Left colon (tissue), 2 donors: ENCODE measurements around the gene RPL10L. TPM values are rescaled to one million over a fixed set of nuclear protein-coding genes. Genes with fewer than 3 reads are reported as not detected.
A peak's percentile ranks its signal among the peaks of the same experiment; 100 is the strongest.

ENCODE experiments used
- ATAC-seq: fragments of 200-7000 bp; cut with Tn5 transposase; one replicate; pipeline ENCODE4 v1.9.1; 2020; ENCODE audit warnings: mild to moderate bottlenecking, moderate library complexity
- DNase-seq, 2 donors: peaks; one replicate each; pipeline ENCODE4 v3.0.0-alpha.2; 2020
- intact Hi-C, 2 donors: fragments of 100-400 bp; cut with DNase I in 1 of 2; cut with micrococcal nuclease in 1 of 2; formaldehyde crosslinking; loops; one replicate each; pipeline versions ENCODE4 v1.11.2 to v1.14.0; 2022; cut with DNase I, micrococcal nuclease
- long read RNA-seq: library from polyadenylated mRNA; unstranded; transcript quantifications from one replicate; pipeline ENCODE4 v2.0.0, GENCODE V29; 2021
- total RNA-seq, 2 donors: library from RNA; stranded (reverse); fragmentation: NEBNext Ultra II Directional; extraction: Animal tissue kit (Norgen Biotek cat#: 25700); gene quantifications; one replicate each; pipeline ENCODE4 v1.2.1, GENCODE V29; 2021
- donor health status: DM: no; HTN: no; CAD: no.
- donor health status: DM: yes; HTN: yes; CAD: no.

The RPL10L gene
- total RNA-seq: 1 to 10 TPM; 9.6 TPM
- long read RNA-seq, partial matches to known transcripts: 1 of 4 reads
- long read RNA-seq, other reads (novel, unspliced or antisense): 2 of 4 reads

DNA sequence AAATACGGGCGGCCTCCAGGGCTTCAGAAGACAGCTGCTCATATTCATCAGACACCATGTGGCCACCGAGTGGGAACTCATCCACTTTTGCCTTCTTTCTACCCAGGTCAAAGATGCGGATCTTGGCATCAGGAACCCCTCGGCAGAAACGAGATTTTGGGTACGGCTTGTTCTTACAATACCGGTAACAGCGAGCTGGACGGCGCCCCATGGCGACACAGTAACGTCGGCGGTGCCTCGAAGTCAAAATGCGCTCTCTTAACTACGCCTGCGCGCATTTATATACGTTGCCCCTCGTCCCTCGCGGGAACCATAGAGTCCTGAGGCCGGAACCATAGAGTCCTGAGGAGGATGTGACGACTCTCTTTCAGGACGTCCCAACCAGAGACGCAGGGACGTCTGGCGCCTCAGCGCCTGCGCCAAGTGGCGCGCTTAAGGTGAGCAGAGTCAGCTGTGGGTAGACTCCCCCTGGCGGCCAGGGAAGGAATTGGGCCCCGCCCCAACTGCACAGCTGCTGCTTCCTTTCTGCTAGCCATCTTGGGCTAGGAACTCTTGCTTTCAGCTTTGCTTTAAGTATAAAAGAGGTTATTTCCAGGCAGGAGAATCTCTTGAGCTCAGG lies at the start of gene RPL10L:
Gene RPL10L, minus strand, starts transcription at position 256 of the 619 bp plus-strand sequence. Its CDS starts 45 bp downstream, at position 211.
- intact Hi-C loops: no loop called here
- ATAC-seq (no peak), DNase-seq (no peak)

DNA sequence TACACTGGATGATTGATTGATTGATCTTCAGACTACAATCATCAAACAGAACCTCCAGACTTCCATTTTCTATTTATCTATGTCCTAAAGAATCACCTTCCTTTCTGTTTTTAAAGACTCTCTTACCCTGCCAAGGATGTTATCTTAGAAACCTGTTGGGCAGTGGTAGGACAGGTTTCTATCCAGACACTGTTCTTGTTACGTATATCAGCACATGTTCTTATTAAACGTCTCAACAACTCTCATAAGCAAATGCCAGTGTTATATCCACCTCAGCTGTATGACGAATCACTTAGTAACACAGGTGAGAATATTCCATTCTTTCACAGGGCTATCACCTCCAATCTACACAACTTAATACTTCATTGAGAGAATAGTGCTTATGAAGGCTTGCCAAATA lies 40.2 kb upstream of the RPL10L start:
- ATAC-seq (no peak), DNase-seq (no peak)
- intact Hi-C loops: no loop called here

DNA sequence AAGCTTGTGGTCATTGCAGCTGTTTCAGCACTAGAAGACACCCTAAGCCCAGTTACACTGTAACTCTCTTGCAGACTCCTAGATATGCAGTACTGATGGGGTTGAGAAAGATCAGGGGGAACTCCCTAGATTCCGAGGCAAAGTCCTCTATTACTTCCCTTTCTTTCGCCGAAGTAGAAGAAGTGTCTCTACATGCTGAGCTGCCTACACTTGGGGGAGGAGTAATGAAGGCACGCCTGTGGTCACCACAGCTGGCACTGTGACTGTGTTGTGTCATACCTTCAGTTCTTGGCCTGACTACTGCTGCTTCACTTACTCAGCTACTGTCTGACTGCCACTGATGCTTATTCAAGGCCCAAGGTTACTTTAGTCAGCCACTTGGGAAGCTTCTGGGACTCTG lies 35.1 kb upstream of the RPL10L start:
- ATAC-seq (peak; percentile 17), DNase-seq (no peak)
- intact Hi-C loops: no loop called here

DNA sequence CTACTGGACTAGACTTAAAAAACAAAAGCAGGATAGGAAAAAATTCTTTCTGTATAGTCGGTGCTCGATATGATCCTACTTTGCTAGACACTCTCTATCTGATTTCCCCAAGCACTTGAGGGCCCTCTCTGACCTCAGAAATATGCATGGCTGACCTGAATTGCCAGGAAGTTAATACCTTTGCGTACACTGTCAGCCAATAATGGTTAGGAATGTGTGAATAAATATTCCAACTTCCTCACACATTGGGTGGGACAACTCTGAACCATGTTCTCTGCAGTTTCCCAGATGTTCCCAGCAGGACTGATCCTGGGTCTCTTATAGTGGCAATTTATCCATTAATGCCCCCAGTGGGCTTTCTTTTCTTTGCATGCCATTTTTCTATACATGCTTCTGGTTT lies 20.5 kb upstream of the RPL10L start:
- DNase-seq (no peak), ATAC-seq (peak; percentile 64)
- intact Hi-C loops: no loop called here

DNA sequence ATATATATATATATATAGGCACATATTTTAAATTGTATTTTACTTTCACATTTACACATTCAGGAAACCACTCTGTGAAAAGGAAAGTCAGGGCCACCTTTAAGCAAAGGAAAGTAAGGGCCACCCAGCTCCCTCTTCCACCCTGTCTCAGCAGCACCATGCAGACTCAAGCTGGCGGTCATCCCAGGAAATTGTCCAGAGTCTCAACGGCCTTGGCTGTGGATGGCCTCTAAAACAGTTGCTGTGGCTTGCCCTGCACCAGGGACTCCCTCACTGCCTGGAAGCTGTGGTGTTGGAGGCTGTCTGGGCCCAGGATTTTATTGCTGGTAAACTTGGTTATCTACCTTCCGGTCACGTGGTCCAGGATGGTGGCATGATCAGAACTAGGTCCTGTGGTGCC lies 11.8 kb upstream of the RPL10L start:
- intact Hi-C loops: no loop called here
- no peak for ATAC-seq
- DNase-seq: no peak

DNA sequence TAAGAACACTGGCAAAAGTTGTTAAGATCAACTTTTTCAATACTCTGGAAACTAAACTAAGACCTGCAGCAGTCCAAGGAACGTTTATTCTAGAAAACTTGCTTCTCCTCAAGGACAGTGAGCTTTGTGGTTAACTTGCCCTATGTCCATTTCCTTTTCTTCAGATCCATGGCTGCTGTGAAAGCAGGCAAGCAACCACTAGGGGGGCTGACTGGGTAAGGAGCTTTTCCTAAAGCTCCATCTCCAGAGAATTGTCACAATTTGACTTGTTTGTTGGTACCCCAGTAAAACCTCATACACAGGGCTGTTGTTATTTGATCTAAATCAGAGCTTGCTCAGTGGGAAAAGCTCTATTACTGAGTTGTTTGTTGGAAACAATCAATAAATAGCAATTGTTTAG lies 10.1 kb upstream of the RPL10L start:
- intact Hi-C loops: no loop called here
- DNase-seq (peak in 1 of 2 donors; percentile 12), ATAC-seq (peak; percentile 44)

DNA sequence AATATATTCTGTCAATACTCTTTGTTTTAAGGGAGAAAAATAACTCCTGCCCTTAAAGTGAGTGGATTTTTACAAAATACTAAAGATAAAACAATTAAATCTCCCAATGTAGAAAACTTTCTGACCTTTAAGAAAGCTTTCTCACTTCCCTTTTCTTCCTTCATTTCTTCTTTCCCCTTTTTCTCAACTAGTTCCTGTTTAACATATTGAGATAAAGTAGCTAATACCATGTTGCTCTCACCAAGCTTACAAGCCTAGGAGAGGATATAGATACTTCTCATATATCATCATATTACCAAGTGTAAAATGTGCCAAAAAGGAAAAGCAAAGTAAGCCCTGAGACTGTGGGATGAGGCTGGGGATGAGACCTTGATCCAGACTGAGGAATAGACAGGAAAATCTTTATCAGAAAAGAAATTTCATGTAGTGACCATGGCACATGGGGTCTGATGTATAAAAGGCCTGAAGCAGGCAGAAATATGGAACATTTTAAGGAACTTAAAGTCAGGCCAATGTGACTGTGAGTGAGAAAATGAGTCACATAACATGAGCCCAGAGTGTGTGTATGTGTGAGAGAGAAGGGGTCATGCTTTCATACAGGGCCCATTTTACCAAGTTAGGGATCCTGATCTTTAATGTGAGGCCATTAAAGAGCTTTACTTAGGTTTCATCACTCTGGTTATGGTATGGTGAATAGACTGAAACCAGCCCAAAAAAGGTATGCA lies 1.6 kb upstream of the RPL10L start:
- intact Hi-C loops: no loop called here
- ATAC-seq (no peak), DNase-seq (no peak)

DNA sequence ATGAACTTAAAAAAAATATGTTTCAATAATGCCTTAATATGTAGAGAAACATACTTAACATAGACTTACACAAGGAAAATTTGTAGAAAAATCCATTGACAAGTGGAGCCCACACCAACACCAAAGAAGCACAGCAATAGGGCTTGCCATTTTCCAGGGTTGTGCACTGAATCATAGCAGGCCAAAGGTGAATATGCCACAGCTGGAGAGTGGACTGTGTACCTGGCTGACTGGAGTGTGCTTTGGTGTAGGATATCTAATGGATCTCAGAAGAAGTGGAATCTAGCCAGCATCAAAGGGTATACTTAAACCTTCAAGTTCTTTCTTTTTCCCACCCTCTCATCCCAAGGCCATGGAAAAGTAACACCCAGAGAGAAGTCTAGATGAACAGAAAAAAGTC lies 4.8 kb downstream of the RPL10L start:
- intact Hi-C loops: no loop called here
- no peak for DNase-seq
- peak; percentile 76 for ATAC-seq

DNA sequence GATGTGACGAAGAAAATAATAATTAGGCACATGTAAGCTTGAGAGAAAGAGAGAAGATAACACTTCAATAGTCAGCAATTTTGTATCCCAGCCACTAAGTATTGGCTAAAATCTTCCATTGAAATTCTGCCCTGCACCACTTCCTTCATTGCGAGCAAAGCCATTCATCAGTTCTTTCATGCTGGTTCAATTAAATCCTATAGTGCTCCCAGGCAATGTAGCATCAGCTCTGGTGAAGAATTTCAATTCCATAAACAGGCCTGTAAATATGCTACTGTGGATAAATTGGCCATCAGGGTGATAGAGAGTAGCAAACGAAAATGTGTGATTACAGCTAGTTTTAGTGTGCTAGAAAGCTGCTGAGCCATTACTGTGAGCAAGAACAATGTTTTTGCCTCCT lies 24.7 kb downstream of the RPL10L start:
- intact Hi-C loops: no loop called here
- no peak for ATAC-seq

More for the DNA sequence above, 24.7 kb downstream of the RPL10L start:
- DNase-seq: no peak
